ENCODE results near the gene RBM12.

- no peak for TF ChIP-seq CTCF (conservative IDR thresholded peaks at IDR 0.05; ENCODE audit: low read length)
- no peak for TF ChIP-seq EZH2phosphoT487 (IDR thresholded peaks at IDR 0.05; ENCODE audit: borderline replicate concordance, low read depth, low read length)
Observed at GRCh38 chr20:35600176-35600992, 64.3 kb downstream of the RBM12 start.

All from OCI-LY7 (cell line).